Measurements from ENCODE around the gene UPK3BL1.
"Not testable (repeated sequence)": the region's sequence is repeated elsewhere in the genome, so short reads cannot be mapped to it uniquely, and the experiment has no call there.

GRCh38 chr7:102604431-102605145 is 38.0 kb downstream of the UPK3BL1 start:
- TF ChIP-seq EZH2phosphoT487, CTCF (IDR thresholded peaks at IDR 0.05; ENCODE audit: low read length): not testable (repeated sequence)
